ENCODE measurements around the gene GALNT2. TPM values are rescaled to one million over a fixed set of nuclear protein-coding genes. Genes with fewer than 3 reads are reported as not detected.

Gene GALNT2
- total RNA-seq, 2 donors from 2014 or later = 36.8 to 50.7 TPM

DNA sequence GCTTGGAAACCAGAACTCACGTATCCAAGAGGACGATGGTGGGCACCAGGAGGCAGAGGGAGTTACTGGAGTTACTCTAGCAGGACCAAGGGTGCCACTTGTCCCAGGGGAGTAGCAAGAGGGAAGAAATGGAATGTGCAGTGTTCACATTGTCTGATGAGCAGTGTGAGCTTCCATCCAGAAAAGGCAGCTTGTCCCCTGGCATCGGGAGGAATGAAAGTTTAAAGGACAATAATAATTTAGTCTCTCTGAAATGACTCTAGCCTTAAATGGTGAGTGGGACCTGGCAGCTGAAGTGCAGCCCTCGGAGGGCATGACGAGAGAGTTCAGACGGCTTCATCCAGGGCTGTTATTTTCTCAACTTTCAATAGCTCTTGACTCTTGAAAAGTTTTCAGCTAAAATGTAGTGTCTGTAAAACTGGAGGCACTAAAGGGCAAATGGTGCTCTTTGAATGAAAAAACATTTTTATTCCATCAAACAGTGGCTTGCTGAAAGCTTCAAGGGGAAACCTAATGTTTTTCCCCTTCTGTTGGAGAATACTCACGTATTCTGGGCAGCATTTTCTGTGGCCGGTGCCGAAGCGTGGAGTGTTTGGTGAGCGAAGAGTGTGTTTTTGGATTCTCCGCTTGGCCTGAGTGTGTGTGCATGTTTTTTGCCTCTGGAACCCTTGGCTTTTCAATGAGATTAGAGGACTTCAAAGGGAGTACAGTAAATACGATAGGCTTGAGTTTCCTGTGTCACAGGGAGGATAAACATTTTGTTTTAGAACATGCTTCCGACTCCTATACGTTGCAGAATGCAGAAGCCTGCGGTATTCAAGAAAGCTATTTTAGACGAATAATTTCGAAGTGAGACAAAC is 157.3 kb downstream of the GALNT2 start:
- DNase-seq (no peak), ATAC-seq (peak in 1 of 2 donors; percentile 35)
- intact Hi-C loops (cut with DNase I) = no loop called here

DNA sequence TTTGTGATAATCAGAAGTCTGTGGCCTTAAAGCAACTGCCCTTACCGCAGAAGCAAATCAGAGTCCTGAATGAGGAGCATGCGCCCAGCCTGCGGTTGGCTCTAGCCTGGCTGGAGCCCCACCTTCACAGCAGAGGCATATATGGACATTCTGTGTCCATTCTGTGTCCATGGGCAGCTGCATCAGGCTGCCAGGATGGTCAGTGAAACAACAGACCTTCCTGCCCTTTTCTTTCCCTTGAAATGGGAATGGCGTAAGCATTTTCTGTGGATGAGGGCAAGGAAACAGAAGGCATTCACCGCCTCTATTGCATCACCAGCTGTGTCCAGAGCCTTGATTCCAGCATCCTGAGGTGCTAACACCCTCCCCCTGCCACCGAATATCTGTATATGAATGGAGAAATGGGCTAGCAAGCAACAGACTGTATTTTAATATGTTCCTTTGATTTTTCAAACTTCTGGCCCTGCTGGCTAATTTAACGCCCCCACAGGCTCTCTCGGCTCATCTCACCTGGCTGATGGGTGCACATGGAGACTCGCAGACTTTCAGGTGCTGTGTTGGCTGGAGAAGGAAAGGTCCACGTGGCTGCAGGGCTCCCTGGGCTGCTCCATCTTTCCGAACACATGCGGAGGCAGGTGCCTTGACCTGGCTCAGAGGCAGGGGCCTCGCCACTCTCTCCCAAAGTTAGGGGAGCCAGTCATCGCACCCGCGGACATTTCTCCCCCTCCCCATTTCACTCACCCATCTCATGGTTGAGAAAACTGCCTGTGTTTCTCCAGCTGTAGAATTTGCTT is 159.2 kb downstream of the GALNT2 start:
- intact Hi-C loops (cut with DNase I) = no loop called here
- ATAC-seq = no peak
- no peak for DNase-seq

DNA sequence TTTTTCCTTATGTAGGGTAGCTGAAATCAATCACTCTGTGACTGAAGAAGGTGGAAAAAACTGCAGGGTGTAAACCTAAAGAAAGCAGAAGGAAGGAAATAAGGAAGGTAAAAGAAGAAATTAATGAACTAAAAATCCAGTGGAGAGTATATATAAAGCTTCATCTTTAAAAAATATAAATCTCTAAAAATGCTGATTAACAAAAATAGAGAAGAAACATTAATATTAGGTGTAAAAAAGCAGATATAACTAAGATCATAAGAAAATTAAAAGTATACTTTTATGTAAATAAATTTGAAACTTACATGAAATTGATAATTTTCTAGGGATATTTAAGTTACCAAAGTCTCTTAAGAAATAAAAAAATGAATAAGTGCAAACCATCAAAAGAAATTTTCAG is 159.8 kb downstream of the GALNT2 start:
- ATAC-seq (no peak), DNase-seq (no peak)
- intact Hi-C loops (cut with DNase I) = no loop called here

DNA sequence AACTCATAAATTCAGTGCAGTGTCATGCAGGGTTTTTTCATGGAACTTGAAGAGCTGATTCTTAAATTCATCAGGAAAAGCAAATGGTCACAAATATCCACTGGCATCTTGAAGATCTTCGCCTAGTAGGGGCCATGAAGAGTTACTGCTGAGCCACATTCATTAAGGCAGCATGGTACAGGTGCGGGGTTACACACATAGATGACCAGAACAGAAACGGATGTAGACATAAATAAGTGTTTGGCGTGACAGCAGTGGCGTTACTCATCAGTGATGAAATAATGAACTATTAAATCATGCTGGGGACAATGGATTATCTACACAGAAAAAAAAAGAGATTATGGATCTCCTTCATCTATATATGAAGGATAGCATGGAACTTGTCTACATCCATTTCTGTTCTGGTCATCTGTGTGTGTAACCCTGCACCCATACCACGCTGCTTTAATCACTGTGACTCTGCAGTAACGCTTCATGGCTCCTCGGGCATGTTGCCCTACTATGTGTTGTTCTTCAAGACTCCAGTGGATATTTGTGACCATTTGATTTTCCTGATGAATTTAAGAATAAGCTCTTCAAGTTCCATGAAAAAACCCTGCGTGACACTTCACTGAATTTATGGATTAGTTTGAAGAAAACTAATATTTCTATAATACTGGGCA is 161.3 kb downstream of the GALNT2 start:
- DNase-seq = no peak
- intact Hi-C loops (cut with DNase I) = no loop called here
- ATAC-seq = no peak

DNA sequence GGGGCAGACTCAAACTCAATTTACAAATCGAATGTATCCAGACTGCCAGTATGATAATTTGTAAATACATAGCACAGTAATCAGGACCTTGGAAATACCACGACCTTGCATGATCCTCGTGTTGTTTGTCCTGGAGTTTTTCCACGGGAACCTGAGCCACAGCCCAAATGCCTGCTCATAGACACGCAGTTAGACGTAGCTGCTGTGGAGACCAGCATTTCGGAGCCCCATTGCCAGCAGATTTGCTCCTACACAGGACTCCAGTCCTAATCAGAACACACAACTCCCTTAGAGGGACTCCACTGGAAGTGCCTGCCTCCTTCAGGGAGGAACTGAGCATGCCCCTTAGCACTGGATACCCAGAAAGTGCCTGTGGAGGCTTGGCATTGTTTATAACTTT is 163.2 kb downstream of the GALNT2 start:
- DNase-seq = no peak
- peak; percentile 34 to 47 for ATAC-seq
- intact Hi-C loops (cut with DNase I) = loop anchor here in 1 of 2 donors (10.0 kb wide), 1 partner anchor 165 kb away; the partner anchor contains the start of gene GALNT2

DNA sequence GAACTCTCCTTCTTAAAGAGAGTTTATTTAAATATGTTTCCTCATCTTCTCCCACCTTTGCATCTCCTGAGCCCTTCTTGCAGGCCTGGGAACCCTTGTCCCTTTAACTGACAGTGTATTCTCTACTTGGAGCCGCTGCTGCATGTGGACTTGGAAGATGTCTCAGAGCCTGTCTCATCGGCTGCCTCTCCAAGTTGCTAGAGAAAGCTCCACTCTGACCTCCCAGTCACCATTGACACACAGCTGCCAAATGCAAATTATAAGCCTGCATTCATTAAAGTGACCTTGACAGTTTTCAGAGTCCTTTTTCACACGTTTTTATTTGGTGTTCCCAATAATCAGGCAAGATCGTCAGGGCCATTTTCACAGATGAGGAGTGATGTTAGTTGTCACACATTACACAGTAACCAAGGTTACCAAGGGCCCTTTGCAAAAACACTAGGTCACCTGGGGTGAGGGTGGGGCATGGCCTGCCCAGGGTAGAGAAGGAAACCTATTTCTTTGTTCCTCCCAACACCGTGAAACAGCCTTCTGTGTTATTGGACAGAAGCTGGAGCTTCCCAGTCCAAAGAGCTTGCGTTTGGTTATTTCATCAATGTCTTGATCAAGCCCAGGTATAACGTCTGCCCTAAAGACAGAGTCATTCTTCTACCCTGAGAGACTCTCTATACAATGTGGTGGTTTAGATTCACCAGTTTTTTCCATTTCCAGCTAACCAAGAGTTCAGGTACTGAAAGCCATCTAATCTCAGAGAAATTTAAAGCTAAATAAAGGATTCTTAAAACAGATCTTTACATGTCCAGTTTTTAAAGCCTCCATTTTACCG is 164.1 kb downstream of the GALNT2 start:
- DNase-seq = no peak
- intact Hi-C loops (cut with DNase I) = loop anchor here in 1 of 2 donors (10.0 kb wide), 1 partner anchor 166 kb away; the partner anchor contains the start of gene GALNT2

DNA sequence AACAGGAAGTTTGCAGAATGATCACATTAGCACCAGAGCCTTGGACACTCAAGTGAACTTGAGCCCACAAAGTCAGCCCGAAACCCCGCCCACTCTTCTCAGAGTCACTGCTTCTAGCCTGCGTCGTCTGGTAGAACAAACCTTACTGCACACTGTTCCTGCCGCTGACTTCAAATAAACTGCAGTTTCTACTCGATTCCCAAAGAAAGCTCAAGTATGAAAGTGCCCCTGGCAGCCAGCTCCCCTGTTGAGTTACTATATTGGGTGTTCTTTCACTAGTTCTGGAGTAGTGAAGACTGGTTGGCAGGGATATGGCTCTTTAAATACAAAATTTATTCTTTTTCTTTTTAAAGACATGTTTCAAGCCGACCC is 164.7 kb downstream of the GALNT2 start:
- peak; percentile 84 to 94 for ATAC-seq
- intact Hi-C loops (cut with DNase I) = loop anchor here in 1 of 2 donors (10.0 kb wide), 1 partner anchor 167 kb away; the partner anchor contains the start of gene GALNT2
- peak; percentile 78 for DNase-seq

More for the DNA sequence above, 164.1 kb downstream of the GALNT2 start:
- ATAC-seq = no peak

DNA sequence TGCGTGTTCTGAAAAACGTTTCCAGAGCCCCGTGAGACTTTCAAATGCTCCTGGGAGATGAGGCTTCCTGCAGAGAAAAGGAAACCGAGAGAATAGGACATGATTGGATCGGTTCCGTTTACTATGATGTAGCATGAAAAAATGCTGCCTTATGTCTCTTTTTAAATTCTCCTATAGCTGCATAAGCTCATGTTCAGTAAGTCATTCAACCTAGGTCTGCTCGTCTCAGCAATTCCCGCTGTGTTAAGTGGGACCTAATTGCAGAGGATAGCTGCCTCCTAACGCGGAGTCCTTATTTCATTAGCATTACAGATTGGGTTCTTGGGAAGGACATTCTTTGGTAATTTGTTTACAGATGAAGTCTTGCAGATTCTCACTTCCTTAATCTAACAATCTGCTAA is 165.3 kb downstream of the GALNT2 start:
- intact Hi-C loops (cut with DNase I) = loop anchor here in 1 of 2 donors (10.0 kb wide), 1 partner anchor 168 kb away; the partner anchor contains the start of gene GALNT2
- no peak for DNase-seq
- ATAC-seq = peak in 1 of 2 donors; percentile 20

DNA sequence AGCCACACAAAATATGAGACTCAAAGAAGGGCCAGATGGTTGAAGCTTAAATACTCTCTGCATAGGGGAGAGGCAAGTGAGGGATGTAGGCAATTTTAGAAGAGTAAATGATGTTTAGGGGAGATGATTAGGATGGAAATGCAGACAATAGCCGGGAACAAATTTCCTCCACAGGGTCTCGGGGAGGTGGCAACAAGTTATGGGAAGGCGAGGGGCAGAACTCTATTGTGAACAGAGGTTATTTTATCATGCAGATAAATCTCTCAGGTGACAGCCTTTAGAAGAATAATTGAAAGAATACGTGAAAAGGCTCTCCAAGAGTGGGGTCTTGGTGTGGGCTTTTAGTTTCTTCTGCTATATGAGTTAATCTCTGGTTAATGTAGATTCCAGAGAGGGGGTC is 166.7 kb downstream of the GALNT2 start:
- intact Hi-C loops (cut with DNase I) = loop anchor here in 1 of 2 donors (10.0 kb wide), 1 partner anchor 169 kb away; the partner anchor contains the start of gene GALNT2
- DNase-seq (no peak), ATAC-seq (no peak)

DNA sequence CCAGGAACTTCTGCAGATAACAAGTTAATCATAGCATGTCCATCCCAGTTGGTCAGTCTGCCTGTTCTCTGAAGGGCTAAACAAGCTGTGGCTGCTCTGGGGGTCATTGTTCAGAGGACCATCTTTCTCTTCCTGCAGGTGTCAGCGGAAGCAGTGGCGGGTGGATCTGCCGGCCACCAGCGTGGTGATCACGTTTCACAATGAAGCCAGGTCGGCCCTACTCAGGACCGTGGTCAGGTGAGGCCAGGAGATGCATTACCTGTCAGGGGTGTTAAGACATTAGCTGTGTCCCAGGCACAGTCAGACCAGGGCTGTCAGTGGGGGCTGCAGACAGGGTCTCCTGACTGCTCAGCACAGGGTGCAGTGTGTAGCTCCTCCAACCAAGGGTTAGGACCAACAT is 168.8 kb downstream of the GALNT2 start:
- DNase-seq = no peak
- no peak for ATAC-seq
- intact Hi-C loops (cut with DNase I) = loop anchor here in 1 of 2 donors (10.0 kb wide), 1 partner anchor 171 kb away; the partner anchor contains the start of gene GALNT2

DNA sequence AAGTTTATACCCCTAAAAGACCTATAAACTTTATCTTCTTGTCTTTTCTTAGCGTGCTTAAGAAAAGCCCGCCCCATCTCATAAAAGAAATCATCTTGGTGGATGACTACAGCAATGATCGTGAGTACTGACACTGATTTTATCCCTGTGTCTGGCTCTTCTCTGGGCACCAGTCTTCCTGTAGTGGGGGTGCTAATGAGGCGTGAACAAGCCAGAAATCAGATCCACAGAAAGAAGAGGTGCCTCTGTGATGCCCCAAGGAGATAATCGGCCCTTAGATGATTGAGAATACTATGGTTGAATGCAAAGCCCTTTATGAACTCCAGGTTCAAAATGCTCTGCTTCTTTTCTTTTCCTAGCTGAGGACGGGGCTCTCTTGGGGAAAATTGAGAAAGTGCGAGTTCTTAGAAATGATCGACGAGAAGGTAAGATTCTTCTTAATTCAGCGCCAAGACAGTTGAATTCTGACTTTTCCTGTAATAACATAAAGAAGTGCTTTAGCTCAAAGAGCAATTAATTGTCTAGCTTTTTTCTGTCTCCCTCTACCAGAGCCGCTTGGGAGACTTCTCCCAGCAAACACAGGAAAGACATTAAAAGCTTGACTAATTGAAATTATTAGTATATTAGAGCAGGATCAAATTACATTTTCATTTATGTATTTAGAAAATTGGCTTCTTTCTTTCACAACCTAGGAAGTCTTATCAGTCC is 169.4 kb downstream of the GALNT2 start:
- no peak for DNase-seq
- intact Hi-C loops (cut with DNase I) = loop anchor here in 1 of 2 donors (10.0 kb wide), 1 partner anchor 172 kb away; the partner anchor contains the start of gene GALNT2
- no peak for ATAC-seq

DNA sequence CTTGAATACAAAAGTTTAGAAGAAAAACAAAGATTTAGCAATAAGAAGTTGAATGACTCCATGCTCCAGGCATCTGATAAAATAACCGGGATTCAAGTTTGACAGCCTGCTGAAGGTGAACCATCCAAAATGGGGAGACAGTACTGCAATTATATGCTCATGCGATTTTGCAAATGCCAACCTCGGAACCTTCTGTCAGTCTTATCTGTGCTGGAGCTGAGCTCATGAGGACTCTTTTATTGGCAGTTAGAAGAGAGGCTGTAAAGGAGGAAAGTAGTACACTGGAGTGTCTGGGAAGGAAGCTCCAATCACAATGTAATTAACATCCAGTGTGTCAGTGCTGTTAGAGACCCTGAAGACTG is 170.0 kb downstream of the GALNT2 start:
- intact Hi-C loops (cut with DNase I) = loop anchor here in 1 of 2 donors (10.0 kb wide), 1 partner anchor 172 kb away; the partner anchor contains the start of gene GALNT2
- DNase-seq = no peak
- peak in 1 of 2 donors; percentile 94 for ATAC-seq

DNA sequence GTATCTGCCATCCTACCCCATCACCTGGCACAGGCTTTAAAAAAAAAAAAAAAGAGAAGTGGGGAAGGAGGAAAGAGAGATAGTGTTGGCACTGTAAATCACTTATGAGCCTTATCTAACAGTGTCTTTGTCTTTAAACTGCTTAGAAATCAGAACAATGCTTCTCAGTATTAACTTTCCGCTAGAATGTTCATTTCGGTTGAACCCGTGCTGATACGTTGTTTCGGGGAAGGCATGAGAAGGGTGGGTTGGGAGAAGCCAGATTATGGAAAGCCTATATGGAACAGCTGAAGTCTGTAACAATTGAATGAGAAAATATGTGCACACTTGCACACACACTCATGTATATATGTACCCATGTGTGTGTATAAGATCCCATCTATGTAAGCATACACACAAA is 170.8 kb downstream of the GALNT2 start:
- no peak for DNase-seq
- intact Hi-C loops (cut with DNase I) = loop anchor here in 1 of 2 donors (10.0 kb wide), 1 partner anchor 173 kb away; the partner anchor contains the start of gene GALNT2

DNA sequence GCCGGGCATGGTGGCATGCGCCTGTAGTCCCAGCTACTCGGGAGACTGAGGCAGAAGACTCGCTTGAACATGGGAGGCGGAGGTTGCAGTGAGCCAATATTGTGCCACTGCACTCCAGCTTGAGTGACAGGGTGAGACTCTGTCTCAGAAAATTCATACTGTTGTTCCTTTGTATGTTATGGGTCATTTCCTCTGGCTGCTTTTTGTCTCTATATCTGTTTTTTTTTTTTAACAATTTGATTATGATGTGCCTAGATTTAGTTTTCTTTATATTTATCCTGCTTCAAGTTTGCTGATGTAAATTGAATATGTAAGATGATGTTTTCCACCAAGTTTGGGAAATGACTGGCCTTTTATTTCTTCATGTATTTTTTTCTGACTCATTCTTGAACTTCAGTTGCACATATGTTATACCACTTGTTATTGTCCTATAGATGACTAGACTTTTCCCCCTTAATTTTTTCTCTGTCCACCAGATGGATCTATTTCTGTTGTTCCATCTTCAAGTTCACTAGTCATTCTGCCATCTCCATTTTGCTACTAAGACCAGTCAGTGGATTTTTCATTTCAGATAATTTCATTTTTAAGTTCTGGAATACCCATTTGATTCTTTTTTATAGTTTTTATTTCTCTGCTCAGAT is 173.5 kb downstream of the GALNT2 start:
- DNase-seq (no peak), ATAC-seq (no peak)
- intact Hi-C loops (cut with DNase I) = no loop called here

More for the DNA sequence above, 170.8 kb downstream of the GALNT2 start:
- no peak for ATAC-seq

DNA sequence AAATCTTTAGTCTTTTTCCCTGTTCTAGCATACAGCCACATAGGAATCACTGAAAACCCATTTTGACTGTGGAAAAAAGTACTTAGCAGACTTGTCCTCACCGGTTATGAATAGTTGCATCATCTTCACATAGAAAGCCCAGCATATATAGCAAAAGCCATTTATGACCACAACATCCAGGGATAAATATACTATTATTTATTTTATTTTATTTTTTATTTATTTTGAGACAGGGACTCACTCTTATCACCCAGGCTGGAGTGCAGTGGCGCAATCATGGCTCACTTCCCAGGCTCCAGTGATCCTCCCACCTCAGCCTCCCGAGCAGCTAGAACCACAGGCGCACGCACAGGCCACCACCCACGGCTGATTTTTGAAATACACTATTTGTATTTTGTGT is 175.3 kb downstream of the GALNT2 start:
- intact Hi-C loops (cut with DNase I) = no loop called here
- DNase-seq (no peak), ATAC-seq (no peak)

DNA sequence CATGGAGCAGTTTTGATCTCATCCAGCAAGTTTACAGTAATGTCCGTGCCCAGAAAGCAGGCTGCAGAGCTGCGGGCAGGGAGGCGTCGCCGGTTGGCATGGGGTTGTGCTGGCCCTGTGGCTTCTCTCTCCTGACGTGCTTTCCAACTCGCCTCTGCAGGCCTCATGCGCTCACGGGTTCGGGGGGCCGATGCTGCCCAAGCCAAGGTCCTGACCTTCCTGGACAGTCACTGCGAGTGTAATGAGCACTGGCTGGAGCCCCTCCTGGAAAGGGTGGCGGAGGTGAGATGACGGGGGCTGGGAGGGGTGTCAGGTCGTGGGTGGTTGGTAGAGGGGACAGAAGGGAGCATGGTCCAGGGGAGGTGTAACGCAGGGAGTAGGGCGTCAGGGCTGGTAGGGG is 176.1 kb downstream of the GALNT2 start:
- DNase-seq (no peak), ATAC-seq (no peak)
- intact Hi-C loops (cut with DNase I) = no loop called here
